Tibial nerve (tissue), 4 donors: ENCODE data around the gene PROX1. TPM values are rescaled to one million over a fixed set of nuclear protein-coding genes. Genes with fewer than 3 reads are reported as not detected.

Experiments
- DNase-seq, 2 donors: peaks; one replicate each; pipeline ENCODE4 v3.0.0-alpha.2; 2019; ENCODE audit warnings: low spot score in 2 of 2
- H3K27ac ChIP-seq, 4 donors: fragments of 200-600 bp; sonication (generic) in 3 of 4; one replicate each; pipeline ENCODE4 v1.5.1; 2017 to 2019; ENCODE audit warnings: mild to moderate bottlenecking in 1 of 4
- H3K27me3 ChIP-seq, 2 donors: fragments of 200-600 bp; sonication (generic) in 1 of 2; one replicate each; pipeline versions ENCODE4 v1.5.1 to v1.6.0; 2017 to 2019
- H3K36me3 ChIP-seq, 3 donors: fragments of 200-600 bp; sonication (generic); one replicate each; pipeline ENCODE4 v1.5.1; 2018 to 2019
- H3K4me1 ChIP-seq, 4 donors: fragments of 200-600 bp; sonication (generic) in 3 of 4; one replicate each; pipeline ENCODE4 v1.5.1; 2017 to 2019
- H3K4me3 ChIP-seq, 4 donors: fragments of 200-600 bp; sonication (generic) in 3 of 4; one replicate each; pipeline ENCODE4 v1.5.1; 2017 to 2019; ENCODE audit warnings: mild to moderate bottlenecking in 1 of 4, moderate library complexity in 1 of 4
- H3K9me3 ChIP-seq, 4 donors: fragments of 200-600 bp; sonication (generic) in 3 of 4; one replicate each; pipeline ENCODE4 v1.5.1; 2017 to 2019
- CTCF ChIP-seq, 5 experiments: fragments of 200-600 bp in 3 of 5; fragments of 450-650 bp in 2 of 5; sonication (generic) in 3 of 5; IDR thresholded peaks; one replicate each; pipeline ENCODE4 v1.5.1; 2016 to 2019; ENCODE audit warnings: antibody characterized with exemption in 5 of 5, mild to moderate bottlenecking in 3 of 5, moderate library complexity in 2 of 5
- EP300 ChIP-seq, 2 donors: sonication (generic); formaldehyde crosslinking; IDR thresholded peaks; one replicate each; pipeline ENCODE4 v1.6.1; 2017; ENCODE audit warnings: antibody characterized with exemption in 2 of 2, mild to moderate bottlenecking in 1 of 2
- POLR2A ChIP-seq, 2 donors: fragments of 450-650 bp; IDR thresholded peaks; one replicate each; pipeline ENCODE4 v1.6.1; 2017; ENCODE audit warnings: antibody characterized with exemption in 2 of 2, mild to moderate bottlenecking in 2 of 2, moderate library complexity in 2 of 2
- WGBS, 2 donors: methylation state at CpG; one replicate each; pipeline ENCODE4 v1.1.5; 2018; 5-methylcytosine and 5-hydroxymethylcytosine counted together
- total RNA-seq, 4 donors: library from RNA; depleted of rRNA; stranded (reverse); fragments of >200 nt; gene quantifications; one replicate each; pipeline ENCODE4 v1.1.0, GENCODE V29; 2016

The PROX1 gene
- total RNA-seq, 4 donors from 2014 or later, result 0.84 to 1.2 (median 1.0) TPM

DNA sequence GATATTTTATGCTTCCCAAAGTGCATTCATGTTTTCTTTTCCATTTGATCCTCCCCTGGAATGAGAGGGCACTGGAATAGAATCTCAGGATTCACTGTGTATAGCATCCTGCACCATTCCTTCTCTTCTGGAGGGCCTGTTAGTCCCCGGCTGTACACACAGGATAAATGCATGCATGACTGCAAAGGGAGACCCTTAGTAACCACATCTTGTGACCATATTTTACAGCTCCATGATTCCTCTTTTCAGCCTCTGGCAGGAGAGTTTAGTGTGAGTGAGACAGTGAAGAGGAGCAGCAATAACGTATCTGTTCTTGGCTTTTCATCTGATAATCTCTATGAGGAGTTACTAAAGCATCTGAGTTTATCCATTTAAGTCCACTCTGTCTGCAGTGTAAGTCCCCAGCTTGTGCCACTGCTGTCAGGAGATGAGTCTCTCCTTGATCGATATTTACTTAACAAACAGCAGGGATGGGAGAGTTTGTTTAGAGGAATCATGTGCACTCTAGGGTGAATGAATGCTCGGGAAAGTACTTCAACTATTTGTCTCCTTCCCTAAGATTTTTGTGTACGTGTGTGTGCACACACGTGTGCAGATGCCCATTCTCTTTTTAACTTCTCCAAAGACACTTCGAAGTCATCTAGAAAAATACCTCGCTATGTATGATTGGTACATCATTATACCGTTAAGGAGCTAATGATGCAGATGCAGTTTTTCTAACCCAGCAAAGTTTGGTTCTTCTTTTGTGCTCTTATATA is 41.1 kb downstream of the PROX1 start:
- H3K4me1 ChIP-seq, result no peaks in the 10 kb centered on the region

DNA sequence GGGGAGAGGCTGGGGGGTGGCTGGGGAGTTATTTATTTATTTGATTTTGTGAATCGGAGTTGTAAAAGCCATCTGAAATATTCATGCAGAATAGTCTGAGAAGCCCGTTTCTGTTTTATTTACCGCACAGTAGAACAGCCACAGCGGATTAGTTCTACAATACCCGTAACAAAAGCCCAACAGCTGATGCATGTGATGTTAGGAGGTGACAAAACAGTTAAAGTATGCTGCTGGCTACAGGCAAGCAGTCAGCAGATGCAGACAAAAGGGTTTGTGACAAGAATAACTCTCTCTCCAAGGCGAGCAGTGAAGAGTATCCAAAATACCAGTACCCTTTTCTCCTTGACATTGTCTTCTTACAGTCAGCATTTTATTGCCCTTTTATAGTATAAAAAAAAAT is 42.0 kb downstream of the PROX1 start:
- 51 to 71% methylated on average over 6 of the region's 6 CpGs for WGBS, 2 donors

More for the DNA sequence above, 41.1 kb downstream of the PROX1 start:
- Histone ChIP-seq H3K27me3 (peaks cover 0 to 6% of the 10 kb centered on the region in 2 donors), H3K27ac (no peak overlapping the region), H3K36me3 (no peaks in the 10 kb centered on the region), H3K4me3 (no peak overlapping the region), H3K9me3 (no peaks in the 10 kb centered on the region)
- 72 to 76% methylated on average over 9 of the region's 9 CpGs for WGBS, 2 donors
- TF ChIP-seq EP300 (IDR thresholded peaks at IDR 0.05) (no peak), POLR2A (IDR thresholded peaks at IDR 0.05) (no peak), CTCF (IDR thresholded peaks at IDR 0.05) (no peak)
- no peak for DNase-seq

DNA sequence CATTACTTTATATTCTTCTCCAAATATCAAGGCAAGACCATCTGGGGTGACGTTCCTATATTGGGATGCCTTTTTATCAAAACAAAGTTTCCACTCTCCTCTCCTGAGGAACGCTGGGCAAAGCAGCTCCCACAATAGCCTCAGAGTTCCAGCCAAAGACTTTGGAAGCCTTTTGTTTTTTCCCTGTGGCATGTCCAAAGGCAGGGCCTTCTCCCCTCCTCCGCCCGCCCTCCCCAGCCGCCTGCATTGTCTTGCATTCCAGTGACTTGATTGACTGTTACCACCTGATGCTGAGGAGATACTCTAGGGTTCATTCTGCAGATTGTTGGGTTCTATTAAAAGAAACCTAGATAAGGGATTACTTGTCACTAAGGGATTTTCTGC is 43.5 kb downstream of the PROX1 start:
- TF ChIP-seq EP300 (IDR thresholded peaks at IDR 0.05) (no peak), POLR2A (IDR thresholded peaks at IDR 0.05) (no peak), CTCF (IDR thresholded peaks at IDR 0.05) (no peak)
- WGBS, 2 donors, result 66 to 74% methylated on average over 5 of the region's 5 CpGs
- Histone ChIP-seq H3K4me3 (no peak overlapping the region), H3K27me3 (peaks cover 0 to 6% of the 10 kb centered on the region in 2 donors), H3K27ac (no peak overlapping the region), H3K36me3 (no peaks in the 10 kb centered on the region), H3K9me3 (no peaks in the 10 kb centered on the region), H3K4me1 (no peaks in the 10 kb centered on the region)
- no peak for DNase-seq

More for the DNA sequence above, 42.0 kb downstream of the PROX1 start:
- Histone ChIP-seq H3K9me3 (no peaks in the 10 kb centered on the region), H3K27me3 (peaks cover 0 to 6% of the 10 kb centered on the region in 2 donors), H3K27ac (no peak overlapping the region), H3K36me3 (no peaks in the 10 kb centered on the region), H3K4me3 (no peak overlapping the region), H3K4me1 (no peaks in the 10 kb centered on the region)
- TF ChIP-seq EP300 (IDR thresholded peaks at IDR 0.05) (no peak), POLR2A (IDR thresholded peaks at IDR 0.05) (no peak), CTCF (IDR thresholded peaks at IDR 0.05) (no peak)
- no peak for DNase-seq

DNA sequence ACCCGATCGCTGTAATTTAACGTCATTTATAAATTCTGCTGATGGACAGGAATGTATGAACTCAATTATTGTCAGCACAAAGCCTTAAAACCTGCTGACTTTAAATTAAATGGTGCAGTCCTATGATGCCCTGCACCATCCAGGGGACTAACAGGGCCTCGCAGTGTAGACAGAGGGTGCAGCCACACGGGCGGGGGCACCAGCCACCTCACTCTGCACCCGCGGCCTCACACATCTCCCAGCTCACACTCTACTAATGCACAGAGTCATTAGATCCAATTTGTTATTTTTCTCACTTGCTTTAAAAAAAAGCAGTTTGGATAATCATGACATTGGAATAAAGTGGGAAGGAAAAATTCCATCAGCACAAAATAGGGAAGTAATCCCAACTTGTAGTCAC is 49.7 kb downstream of the PROX1 start:
- H3K4me3 ChIP-seq, result no peak overlapping the region
- no peak overlapping the region for H3K27ac ChIP-seq
- TF ChIP-seq POLR2A (IDR thresholded peaks at IDR 0.05) (no peak), EP300 (IDR thresholded peaks at IDR 0.05) (no peak), CTCF (IDR thresholded peaks at IDR 0.05) (no peak)
- no peaks in the 10 kb centered on the region for H3K4me1 ChIP-seq
- H3K9me3 ChIP-seq, result no peaks in the 10 kb centered on the region
- H3K36me3 ChIP-seq, result no peaks in the 10 kb centered on the region
- no peak for DNase-seq
- WGBS, 2 donors, result 75 to 81% methylated on average over 8 of the region's 8 CpGs
- no peaks in the 10 kb centered on the region for H3K27me3 ChIP-seq

- Histone ChIP-seq H3K4me1 (no peaks in the 10 kb centered on the region), H3K9me3 (peaks cover 0 to 2% (median 0%) of the 10 kb centered on the region in 4 donors), H3K27me3 (no peaks in the 10 kb centered on the region), H3K27ac (no peak overlapping the region), H3K36me3 (no peaks in the 10 kb centered on the region), H3K4me3 (no peak overlapping the region)
- no peak for DNase-seq
- no peak for TF ChIP-seq CTCF (IDR thresholded peaks at IDR 0.05)
- no peak for TF ChIP-seq POLR2A (IDR thresholded peaks at IDR 0.05)
- no peak for TF ChIP-seq EP300 (IDR thresholded peaks at IDR 0.05)
- WGBS, 2 donors, result 69 to 71% methylated on average over 4 of the region's 4 CpGs
Measured at GRCh38 chr1:214039394-214040018, 51.7 kb downstream of the PROX1 start.
